Pons (tissue), 1 donor: Measurements from ENCODE around the gene FAM20A.
"Not testable (repeated sequence)": the region's sequence is repeated elsewhere in the genome, so short reads cannot be mapped to it uniquely, and the experiment has no call there.

Experiments
- DNase-seq: peaks from one replicate; pipeline ENCODE4 v3.0.0-alpha.2; 2016; ENCODE audit warnings: low spot score

FAM20A gene

GRCh38 chr17:68564415-68565111 is 36.6 kb downstream of the FAM20A start:
- DNase-seq: no peak

DNA sequence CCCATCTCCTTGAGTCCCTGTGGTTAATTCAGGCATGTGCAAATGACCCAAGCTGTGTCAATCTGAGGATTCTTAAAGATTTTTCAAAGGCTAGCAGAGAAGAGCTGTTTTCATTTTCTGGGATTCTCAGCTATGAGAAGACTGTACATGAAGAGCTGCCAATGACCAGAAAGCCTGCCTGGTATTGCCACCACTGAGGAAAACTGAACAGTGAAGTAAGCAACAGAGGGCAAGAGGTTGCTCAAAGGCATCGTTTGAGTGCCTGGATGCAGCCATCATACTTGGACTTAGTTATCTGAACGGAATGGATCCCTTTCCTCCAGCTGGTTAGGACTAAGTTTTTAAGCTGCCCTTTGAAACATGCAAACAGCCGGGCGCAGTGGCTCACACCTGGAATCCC is 38.4 kb downstream of the FAM20A start:
- DNase-seq: no peak

GRCh38 chr17:68560966-68561720 is 40.0 kb downstream of the FAM20A start:
- no peak for DNase-seq

DNA sequence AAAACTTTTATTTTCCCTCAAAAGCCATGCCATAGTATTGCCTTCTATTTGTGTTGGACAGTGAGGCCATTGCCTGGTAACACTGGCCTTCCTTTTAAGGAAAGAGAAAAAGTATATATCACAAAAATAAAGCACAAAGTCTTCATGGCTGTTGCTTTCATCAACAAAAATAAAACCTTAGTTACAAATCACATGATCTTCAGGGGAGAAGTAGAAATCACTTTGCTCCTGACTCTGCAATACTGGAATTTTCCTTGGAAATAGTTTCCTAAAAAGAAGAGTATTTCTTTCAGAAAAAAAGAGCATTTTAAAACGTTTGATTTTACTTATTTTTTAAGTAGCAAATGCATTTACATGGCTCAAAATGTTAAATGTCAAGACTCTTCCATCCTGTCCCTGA is 41.9 kb downstream of the FAM20A start:
- DNase-seq: no peak

DNA sequence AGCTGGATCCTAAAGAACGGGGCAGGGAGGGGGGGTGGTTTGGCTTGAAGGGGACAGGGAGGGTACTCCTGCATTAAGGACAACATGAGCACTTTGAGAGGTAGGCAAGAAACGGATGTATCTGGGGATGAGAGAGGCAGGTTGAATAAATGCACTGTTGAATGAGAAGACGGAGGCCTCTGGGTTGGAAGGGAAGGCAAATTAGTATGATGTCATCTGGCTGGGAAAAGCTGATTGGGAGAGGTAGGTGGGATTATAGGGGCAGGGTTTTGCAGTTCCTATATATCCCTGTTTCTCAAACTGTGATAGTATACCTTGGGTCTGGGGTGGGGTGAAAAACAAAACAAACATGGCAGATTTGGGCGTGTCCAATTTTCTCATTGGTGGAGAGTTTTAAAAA is 44.6 kb downstream of the FAM20A start:
- no peak for DNase-seq

DNA sequence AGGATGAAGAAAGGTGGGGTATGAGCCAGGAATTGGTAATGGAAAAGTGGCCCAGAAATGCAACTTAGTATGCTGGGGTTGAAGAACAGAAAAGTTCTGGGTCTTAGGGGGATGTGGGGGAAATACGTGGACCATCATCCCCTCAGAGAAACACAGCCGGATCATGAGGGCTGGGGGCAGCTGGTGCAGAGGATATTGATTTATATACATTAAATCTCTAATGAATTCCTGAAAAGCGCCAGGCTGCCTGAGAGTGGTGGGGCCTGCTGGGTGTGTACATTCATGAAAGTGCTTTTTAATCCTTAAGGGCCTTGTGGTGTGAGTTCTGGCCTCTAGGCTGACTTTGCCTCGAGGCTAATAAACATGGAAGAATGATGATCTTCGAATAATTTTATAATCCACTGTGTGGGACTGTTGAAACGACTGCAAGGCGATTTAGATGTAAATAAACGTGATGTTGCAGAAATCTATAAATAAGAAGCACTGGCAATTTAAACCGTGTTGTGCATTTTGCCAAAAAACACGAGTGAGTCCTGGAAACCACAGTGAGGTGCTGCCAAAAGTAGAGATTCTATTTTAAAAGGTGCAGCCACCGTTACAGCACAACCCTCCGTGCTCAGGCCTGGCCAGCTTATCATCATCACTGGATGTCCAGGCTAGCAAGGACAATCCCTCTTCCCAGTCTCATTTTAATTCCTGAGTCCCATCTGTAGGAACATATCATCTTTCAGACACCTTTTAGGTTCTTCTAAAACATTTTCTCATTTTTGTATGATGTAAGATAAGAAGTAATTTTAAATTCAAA is 56.9 kb downstream of the FAM20A start:
- no peak for DNase-seq

DNA sequence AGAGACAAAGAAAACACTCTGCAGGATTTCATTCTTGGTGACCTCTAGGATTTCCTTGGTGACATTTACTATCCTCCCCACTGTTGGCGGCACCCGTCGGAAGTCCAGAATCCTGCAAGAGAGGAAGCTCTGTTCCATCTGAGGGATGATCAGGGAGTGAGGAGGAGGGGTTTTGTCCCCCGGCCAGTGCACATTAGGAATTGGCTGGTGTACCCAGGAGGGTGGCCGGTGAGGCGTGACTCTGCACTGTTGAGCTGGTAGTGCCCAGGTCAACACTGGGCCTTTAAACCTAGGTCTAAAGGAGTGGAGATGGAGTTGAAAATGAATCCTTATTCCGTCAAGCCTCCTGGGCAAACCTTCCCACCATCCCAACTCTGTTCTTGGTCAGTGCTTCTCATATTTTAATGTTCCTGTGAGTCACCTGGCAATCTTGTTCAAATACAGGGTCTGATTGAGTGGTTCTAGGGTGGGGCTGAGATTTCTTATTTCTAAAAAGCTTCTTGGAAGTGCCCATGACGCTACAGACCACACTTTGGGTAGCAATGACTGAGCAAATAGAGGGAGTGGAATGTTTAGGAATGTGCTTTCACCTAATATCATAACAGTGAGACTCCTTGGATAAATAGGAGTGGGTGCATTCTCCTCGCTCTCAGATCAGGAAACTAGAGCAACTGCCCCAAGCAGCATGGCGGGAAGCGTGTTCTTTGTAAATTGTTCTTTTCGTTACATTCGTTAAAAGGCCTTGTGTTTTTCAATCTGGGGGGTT is 58.3 kb downstream of the FAM20A start:
- DNase-seq: no peak

GRCh38 chr17:68541816-68542215 is 59.4 kb downstream of the FAM20A start:
- no peak for DNase-seq

DNA sequence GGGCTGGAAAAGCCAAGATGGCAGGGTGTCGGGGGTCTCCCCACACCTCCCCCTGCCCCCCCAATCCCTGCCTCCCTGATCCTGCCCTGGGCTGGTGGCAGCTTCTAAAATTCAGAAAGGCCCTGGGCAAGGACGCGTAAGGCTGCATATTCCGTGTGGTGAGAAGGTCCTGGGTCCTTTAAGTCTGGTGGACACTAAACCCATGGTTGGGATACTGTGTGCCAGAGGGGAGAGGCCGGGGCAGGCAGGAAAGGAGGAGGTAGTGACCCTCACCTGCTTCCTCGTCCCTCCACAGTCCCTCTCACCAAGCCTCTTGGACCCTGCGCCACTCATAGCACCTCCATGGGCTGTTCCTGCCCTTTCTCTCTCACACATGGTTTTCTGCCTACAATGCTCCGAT is 60.2 kb downstream of the FAM20A start:
- no peak for DNase-seq

DNA sequence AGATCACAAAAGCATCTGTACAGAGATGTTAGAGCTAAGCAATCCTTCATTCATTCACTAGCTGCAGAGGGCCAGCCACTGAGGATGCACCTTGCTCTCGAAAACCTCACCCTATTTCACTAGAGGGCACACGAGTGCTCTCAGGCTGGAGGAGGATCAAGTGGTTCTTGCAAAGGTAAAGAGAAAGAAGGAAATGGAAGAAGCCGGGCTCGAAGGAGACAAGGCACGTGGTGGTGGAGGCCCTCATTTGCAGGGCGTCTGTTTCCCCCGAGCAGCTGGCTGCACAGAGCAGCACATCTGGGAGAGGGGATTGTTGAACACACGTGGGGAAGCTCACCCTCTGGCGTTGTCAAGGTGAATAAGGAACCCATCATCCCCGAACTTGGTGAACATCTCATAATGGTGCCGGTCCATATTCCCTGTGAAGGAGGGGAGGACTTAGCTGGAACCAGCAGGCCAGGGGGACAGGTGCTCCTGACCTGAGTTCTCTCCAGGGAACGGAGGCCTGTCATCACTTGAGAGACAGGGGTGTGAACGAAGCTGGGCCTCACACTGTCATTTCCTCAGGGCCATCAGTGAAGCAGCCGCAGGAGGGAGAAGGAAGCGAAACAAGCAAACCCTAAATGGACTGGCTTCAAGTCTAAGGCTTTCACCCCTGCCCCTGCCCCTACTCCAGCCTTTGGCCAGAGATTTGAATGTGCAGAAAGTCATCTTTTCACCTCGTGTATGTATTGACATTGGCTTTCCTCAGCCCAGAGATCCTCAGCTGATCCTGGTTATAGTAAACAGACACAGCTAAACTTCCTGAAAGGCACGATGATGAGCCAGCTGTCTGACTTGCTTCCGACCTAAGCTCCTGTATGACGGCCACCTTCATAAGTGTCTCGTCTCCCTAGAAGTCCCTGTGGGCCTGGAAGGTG is 61.4 kb downstream of the FAM20A start:
- DNase-seq: peak; percentile 34

- no peak for DNase-seq
These were observed 65.2 kb downstream of the FAM20A start for GRCh38 chr17:68535922-68536321.

DNA sequence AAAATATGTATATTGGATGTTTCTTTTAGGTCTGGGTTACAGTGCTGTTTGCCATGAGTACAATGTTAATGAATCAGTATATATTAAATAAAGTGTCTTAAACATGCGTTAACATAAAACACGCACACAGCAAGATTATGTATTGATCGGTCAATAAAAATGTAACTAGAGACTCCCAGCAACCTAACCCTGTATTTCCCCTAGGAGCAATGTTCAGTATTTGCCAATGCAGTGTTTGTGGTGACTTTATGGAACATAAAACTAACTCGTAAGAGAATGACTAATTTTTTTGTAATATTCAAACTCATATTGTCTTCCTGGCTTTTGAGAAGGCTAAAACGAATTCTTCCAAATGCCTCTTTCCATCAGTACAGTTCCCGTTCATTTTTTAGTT is 66.5 kb downstream of the FAM20A start:
- DNase-seq: no peak

GRCh38 chr17:68533887-68534694 is 67.1 kb downstream of the FAM20A start:
- DNase-seq: no peak

DNA sequence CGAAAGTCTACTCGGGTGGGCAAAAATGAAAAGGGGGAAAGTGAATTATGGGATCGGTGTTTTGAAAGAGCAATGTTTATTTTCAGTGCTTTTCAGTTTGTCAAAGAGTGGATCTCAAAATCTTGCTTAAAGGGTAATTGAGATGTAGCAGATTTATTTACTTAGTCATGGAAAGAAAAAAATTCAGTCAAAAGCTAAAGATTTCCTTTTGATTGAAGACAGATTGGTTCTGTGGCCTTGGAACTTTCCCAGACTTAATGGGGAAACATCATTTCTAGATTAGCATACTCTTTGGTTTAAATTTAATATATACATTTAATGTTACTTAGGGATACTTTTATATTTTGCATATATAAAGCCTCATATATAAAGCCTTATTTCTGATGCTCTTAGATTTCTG is 68.3 kb downstream of the FAM20A start:
- no peak for DNase-seq

GRCh38 chr17:68531252-68531651 is 69.9 kb downstream of the FAM20A start:
- DNase-seq: no peak

DNA sequence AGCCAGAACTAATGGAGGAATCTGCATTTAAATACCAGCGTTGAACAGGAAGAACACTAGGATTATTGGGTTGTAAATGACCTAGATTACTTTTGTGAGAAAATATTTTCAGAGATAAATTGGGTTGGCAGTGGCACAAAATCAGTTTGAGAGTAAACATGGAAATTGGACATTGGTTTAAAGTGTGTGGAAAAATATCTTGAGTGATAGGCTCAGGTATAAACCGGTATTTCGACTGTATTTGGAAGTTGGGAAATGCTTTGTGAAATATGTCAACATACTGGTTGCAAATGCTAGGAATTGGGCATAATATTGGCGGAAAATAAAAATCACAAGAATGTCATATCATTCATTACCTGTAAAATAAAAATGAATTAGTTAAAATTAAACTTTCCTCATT is 73.9 kb downstream of the FAM20A start:
- DNase-seq: no peak

DNA sequence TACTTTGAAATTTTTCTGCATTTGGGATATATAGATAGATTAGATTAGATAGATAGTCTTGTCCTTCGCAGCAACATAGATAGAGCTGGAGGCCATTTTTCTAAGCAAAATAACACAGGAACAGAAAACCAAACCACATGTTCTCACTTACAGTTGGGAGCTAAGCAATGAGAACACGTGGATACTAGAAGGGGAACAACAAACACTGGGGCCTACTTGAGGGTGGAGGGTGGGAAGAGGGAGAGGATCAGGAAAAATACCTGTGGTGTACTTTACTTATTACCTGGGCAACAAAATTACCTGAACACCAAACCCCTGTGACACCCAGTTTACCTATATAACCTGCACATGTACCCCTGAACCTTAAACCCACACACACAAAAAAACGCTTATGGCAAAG is 74.6 kb downstream of the FAM20A start:
- DNase-seq: no peak

GRCh38 chr17:68522266-68522665 is 78.9 kb downstream of the FAM20A start:
- no peak for DNase-seq

DNA sequence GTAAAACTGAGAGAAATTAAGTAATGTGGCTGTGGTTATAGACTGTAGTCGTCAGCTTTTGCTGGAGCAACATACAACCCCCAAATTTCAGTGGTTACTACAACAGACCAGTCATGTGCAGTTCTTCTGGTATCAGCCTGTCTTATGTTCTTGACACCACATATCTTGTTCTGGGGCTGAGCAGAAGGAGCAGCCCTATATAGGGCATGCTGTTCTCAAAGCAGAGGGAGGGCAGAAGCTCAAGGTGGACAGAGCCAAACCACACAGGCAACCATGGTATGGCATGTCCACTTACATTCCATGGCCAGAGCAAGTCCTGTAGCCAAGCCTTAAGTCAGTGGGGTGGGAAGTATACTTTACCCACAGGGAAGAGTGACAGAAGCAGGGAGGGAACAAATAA is 81.3 kb downstream of the FAM20A start:
- DNase-seq: no peak

DNA sequence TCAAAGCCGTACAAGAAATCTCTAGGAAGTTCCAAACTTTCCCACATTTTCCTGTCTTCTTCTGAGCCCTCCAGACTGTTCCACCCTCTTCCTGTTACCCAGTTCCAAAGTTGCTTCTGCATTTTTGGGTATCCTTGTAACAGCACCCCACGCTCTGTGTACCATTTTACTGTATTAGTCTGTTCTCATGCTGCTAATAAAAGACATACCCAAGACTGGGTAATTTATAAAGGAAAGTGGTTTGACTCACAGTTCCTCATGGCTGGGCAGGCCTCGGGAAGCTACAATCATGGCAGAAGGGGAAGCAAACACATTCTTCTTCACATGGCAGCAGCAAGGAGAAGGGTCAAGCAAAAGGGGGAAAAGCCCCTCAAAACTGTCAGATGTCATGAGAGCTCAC is 82.1 kb downstream of the FAM20A start:
- DNase-seq: not testable (repeated sequence)
